ENCODE data around the gene PARD6G. TPM values are rescaled to one million over a fixed set of nuclear protein-coding genes. Genes with fewer than 3 reads are reported as not detected.

Gene PARD6G
- total RNA-seq, 1 donor from 2014 or later = 28.3 TPM

- Mint-ChIP-seq H3K9me3 (no peaks in the 10 kb centered on the region), H3K27me3 (ENCODE audit: low read depth) (no peaks in the 10 kb centered on the region), H3K27ac (ENCODE audit: unreplicated experiment) (no peak overlapping the region), H3K4me1 (peaks cover 6% of the 10 kb centered on the region), H3K4me3 (no peak overlapping the region), H3K36me3 (ENCODE audit: low read depth) (peaks cover 3% of the 10 kb centered on the region)
- DNase-seq (ENCODE audit: low read depth, low spot score) = no peak
- no peak for TF ChIP-seq CTCF (conservative IDR thresholded peaks at IDR 0.05)
Measured at GRCh38 chr18:80190311-80190710, 57.0 kb downstream of the PARD6G start.

DNA sequence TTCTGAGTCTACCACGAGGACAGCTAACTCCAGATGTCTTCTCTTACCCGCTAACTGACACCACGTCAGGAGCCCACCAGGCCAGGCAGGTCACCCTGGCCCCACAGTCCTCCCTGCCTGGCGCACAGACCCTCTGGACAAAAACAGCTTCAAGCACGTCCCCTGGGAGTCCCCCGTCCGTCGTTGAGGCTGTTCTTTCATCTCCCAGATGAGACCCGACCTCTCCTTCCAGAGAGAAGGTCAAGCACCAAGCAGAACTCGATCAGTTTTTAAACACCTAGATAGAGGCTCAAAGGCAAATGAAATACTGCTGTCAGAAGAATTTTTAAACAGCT, 57.8 kb downstream of the PARD6G start:
- no peak for TF ChIP-seq CTCF (conservative IDR thresholded peaks at IDR 0.05)
- peaks cover 3% of the 10 kb centered on the region for H3K4me1 Mint-ChIP-seq
- H3K27me3 Mint-ChIP-seq (ENCODE audit: low read depth) = no peaks in the 10 kb centered on the region
- H3K27ac Mint-ChIP-seq (ENCODE audit: unreplicated experiment) = peak overlapping the region; percentile 27
- no peak overlapping the region for H3K4me3 Mint-ChIP-seq
- peaks cover 2% of the 10 kb centered on the region for H3K36me3 Mint-ChIP-seq (ENCODE audit: low read depth)
- H3K9me3 Mint-ChIP-seq = no peaks in the 10 kb centered on the region
- no peak for DNase-seq (ENCODE audit: low read depth, low spot score)

GRCh38 chr18:80188643-80189530, 58.4 kb downstream of the PARD6G start:
- Mint-ChIP-seq H3K27me3 (ENCODE audit: low read depth) (no peaks in the 10 kb centered on the region), H3K36me3 (ENCODE audit: low read depth) (no peaks in the 10 kb centered on the region), H3K4me1 (no peaks in the 10 kb centered on the region), H3K4me3 (no peak overlapping the region), H3K27ac (ENCODE audit: unreplicated experiment) (no peak overlapping the region), H3K9me3 (no peaks in the 10 kb centered on the region)
- DNase-seq (ENCODE audit: low read depth, low spot score) = no peak
- no peak for TF ChIP-seq CTCF (conservative IDR thresholded peaks at IDR 0.05)

DNA sequence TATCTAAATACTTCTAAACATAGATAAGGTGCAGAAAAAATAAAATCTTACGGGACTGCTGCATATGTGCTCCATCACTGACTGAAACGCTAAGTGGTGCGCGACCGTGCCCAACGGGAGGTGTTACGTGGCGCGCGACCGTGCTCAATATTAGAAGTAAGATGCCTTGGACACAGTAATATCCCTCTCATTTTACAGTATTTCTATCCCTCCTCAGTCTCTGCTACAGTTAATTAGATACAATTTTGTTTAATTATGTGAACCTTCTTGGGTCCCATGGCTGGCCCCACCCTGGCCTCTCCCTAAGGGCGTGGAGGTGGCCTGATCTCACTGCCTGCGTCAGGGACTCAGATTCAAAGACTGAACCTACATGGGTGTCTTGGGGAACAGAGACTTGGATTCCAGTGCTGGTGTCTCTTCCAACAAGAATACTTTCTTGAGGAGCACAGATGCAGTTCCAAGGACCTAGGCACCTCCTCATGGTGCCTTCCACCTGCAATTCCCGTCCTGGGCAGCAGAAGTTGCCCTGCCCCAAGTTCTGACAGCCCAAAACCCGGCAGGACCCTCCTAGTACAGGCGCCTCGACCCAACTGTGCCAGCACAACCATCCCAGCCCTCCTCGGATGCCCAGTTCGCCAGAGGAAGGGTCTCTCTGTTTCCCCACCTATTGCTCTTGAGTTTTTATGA, 59.2 kb downstream of the PARD6G start:
- no peak overlapping the region for H3K27ac Mint-ChIP-seq (ENCODE audit: unreplicated experiment)
- H3K9me3 Mint-ChIP-seq = no peaks in the 10 kb centered on the region
- H3K4me3 Mint-ChIP-seq = no peak overlapping the region
- DNase-seq (ENCODE audit: low read depth, low spot score) = no peak
- no peaks in the 10 kb centered on the region for H3K27me3 Mint-ChIP-seq (ENCODE audit: low read depth)
- no peaks in the 10 kb centered on the region for H3K36me3 Mint-ChIP-seq (ENCODE audit: low read depth)
- no peak for TF ChIP-seq CTCF (conservative IDR thresholded peaks at IDR 0.05)
- H3K4me1 Mint-ChIP-seq = peaks cover 7% of the 10 kb centered on the region

DNA sequence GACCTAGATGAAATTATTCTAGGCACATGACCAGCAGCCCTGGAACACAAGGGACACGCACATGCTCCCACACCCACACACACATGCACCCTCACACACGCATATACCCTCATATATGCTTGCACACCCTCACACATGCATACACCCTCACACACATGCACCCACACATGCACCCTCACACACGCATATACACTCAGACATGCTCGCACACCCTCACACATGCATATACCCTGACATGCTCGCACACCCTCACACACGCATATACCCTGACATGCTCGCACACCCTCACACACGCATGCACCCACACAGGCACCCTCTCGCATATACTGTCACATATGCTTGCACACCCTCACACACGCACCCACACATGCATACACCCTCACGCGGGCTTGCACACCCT, 61.8 kb downstream of the PARD6G start:
- Mint-ChIP-seq H3K36me3 (ENCODE audit: low read depth) (no peaks in the 10 kb centered on the region), H3K27me3 (ENCODE audit: low read depth) (no peaks in the 10 kb centered on the region), H3K4me3 (no peak overlapping the region), H3K9me3 (no peaks in the 10 kb centered on the region), H3K4me1 (peaks cover 9% of the 10 kb centered on the region), H3K27ac (ENCODE audit: unreplicated experiment) (no peak overlapping the region)
- no peak for DNase-seq (ENCODE audit: low read depth, low spot score)
- no peak for TF ChIP-seq CTCF (conservative IDR thresholded peaks at IDR 0.05)
